ENCODE measurements around the gene ZSCAN23. TPM values are rescaled to one million over a fixed set of nuclear protein-coding genes. Genes with fewer than 3 reads are reported as not detected.

Gene ZSCAN23
- polyA plus RNA-seq, 1 of the 3 experiments (the other 2 are of a cell fraction) = 2.1 TPM

DNA sequence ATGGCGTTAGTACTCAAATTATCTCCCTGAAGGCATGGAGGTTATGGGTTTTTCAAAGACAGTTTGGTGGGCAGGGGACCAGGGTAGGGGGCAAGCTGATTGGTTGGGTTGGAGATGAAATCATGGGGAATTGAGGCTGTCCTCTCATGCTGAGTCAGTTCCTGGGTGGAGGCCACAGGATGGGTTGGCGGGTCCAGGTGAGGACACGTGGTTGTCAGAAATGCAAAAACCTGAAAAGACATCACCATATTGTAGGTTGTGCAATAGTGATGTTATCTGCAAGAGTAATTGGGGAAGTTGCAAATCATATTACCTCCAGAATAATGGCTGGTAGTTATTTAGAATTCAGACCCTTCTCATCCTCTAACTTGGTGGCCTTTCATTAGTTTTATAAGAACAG is 42.2 kb upstream of the ZSCAN23 start:
- ChIA-PET CTCF (interaction anchor here (1.0 kb wide), 1 partner anchor 352 kb away, joined by 3 read pairs; no protein-coding TSS in a partner anchor), POLR2A (no interaction called here)
- no peak for DNase-seq
- H3K79me2 ChIP-seq (ENCODE audit: insufficient read depth) = no peaks in the 10 kb centered on the region
- H3K9me3 ChIP-seq = no peaks in the 10 kb centered on the region
- peaks cover 22% of the 10 kb centered on the region; the same call in 1 of the 2 replicates for H3K27me3 ChIP-seq (ENCODE audit: insufficient read depth)
- H3F3A ChIP-seq (replicated peaks; ENCODE audit: insufficient read depth) = peaks cover 5% of the 10 kb centered on the region
- H2AFZ ChIP-seq (ENCODE audit: low read depth) = no peak overlapping the region
- no peaks in the 10 kb centered on the region for H4K20me1 ChIP-seq (ENCODE audit: insufficient read depth)
- no peaks in the 10 kb centered on the region for H3K9me2 ChIP-seq
- no peak overlapping the region for H3K9ac ChIP-seq
- no peaks in the 10 kb centered on the region for H3K36me3 ChIP-seq (replicated peaks in 1 of 2; ENCODE audit: control insufficient read depth in 1 of 2, insufficient read depth in 2 of 2, low read length in 1 of 2)
- H3K4me1 ChIP-seq (ENCODE audit: control insufficient read depth in 1 of 2, insufficient read depth in 2 of 2, low read depth in 1 of 2, low read length in 1 of 2) = no peaks in the 10 kb centered on the region; a peak in 2 of 4 replicates
- no peak overlapping the region for H3K4me2 ChIP-seq
- TF ChIP-seq GABPA (IDR thresholded peaks at IDR 0.05; ENCODE audit: low read depth) = no peak
- TF ChIP-seq MEF2A (IDR thresholded peaks at IDR 0.05; ENCODE audit: borderline replicate concordance, low read depth) = no peak
- TF ChIP-seq POLR2AphosphoS5 (IDR thresholded peaks at IDR 0.05; ENCODE audit: low read depth, low read length) = no peak
- no peak for TF ChIP-seq TEAD4 (IDR thresholded peaks at IDR 0.05; ENCODE audit: borderline replicate concordance, insufficient read depth)
- TF ChIP-seq ELF1 (IDR thresholded peaks at IDR 0.05) = no peak
- TF ChIP-seq, protein P1, sequence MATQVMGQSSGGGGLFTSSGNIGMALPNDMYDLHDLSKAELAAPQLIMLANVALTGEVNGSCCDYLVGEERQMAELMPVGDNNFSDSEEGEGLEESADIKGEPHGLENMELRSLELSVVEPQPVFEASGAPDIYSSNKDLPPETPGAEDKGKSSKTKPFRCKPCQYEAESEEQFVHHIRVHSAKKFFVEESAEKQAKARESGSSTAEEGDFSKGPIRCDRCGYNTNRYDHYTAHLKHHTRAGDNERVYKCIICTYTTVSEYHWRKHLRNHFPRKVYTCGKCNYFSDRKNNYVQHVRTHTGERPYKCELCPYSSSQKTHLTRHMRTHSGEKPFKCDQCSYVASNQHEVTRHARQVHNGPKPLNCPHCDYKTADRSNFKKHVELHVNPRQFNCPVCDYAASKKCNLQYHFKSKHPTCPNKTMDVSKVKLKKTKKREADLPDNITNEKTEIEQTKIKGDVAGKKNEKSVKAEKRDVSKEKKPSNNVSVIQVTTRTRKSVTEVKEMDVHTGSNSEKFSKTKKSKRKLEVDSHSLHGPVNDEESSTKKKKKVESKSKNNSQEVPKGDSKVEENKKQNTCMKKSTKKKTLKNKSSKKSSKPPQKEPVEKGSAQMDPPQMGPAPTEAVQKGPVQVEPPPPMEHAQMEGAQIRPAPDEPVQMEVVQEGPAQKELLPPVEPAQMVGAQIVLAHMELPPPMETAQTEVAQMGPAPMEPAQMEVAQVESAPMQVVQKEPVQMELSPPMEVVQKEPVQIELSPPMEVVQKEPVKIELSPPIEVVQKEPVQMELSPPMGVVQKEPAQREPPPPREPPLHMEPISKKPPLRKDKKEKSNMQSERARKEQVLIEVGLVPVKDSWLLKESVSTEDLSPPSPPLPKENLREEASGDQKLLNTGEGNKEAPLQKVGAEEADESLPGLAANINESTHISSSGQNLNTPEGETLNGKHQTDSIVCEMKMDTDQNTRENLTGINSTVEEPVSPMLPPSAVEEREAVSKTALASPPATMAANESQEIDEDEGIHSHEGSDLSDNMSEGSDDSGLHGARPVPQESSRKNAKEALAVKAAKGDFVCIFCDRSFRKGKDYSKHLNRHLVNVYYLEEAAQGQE (IDR thresholded peaks at IDR 0.05; ENCODE audit: low read depth, low read length) = no peak
- TF ChIP-seq TCF12 (IDR thresholded peaks at IDR 0.05) = no peak
- no peak for TF ChIP-seq RXRA (IDR thresholded peaks at IDR 0.05; ENCODE audit: borderline replicate concordance, low read depth)
- no peak for TF ChIP-seq GATA2 (CRISPR knock-in tag; IDR thresholded peaks at IDR 0.05)
- no peak for TF ChIP-seq MXI1 (IDR thresholded peaks at IDR 0.05; ENCODE audit: low read depth, low read length)
- TF ChIP-seq FOSL2 (IDR thresholded peaks at IDR 0.05; ENCODE audit: borderline replicate concordance, low read depth) = no peak
- TF ChIP-seq, protein P2, sequence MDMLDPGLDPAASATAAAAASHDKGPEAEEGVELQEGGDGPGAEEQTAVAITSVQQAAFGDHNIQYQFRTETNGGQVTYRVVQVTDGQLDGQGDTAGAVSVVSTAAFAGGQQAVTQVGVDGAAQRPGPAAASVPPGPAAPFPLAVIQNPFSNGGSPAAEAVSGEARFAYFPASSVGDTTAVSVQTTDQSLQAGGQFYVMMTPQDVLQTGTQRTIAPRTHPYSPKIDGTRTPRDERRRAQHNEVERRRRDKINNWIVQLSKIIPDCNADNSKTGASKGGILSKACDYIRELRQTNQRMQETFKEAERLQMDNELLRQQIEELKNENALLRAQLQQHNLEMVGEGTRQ (IDR thresholded peaks at IDR 0.05; ENCODE audit: borderline replicate concordance, low read depth, low read length) = no peak
- TF ChIP-seq, protein P3, sequence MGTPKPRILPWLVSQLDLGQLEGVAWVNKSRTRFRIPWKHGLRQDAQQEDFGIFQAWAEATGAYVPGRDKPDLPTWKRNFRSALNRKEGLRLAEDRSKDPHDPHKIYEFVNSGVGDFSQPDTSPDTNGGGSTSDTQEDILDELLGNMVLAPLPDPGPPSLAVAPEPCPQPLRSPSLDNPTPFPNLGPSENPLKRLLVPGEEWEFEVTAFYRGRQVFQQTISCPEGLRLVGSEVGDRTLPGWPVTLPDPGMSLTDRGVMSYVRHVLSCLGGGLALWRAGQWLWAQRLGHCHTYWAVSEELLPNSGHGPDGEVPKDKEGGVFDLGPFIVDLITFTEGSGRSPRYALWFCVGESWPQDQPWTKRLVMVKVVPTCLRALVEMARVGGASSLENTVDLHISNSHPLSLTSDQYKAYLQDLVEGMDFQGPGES (IDR thresholded peaks at IDR 0.05; ENCODE audit: low read depth, low read length) = no peak
- no peak for TF ChIP-seq NFIC (IDR thresholded peaks at IDR 0.05; ENCODE audit: borderline replicate concordance)
- TF ChIP-seq RAD21 (IDR thresholded peaks at IDR 0.05; ENCODE audit: low read length) = no peak
- no peak for TF ChIP-seq RFX5 (IDR thresholded peaks at IDR 0.05; ENCODE audit: low read length)
- TF ChIP-seq EP300 (IDR thresholded peaks at IDR 0.05; ENCODE audit: borderline replicate concordance in 1 of 2, low read depth in 1 of 2, low read length in 1 of 2) = no peak
- TF ChIP-seq, protein P4, sequence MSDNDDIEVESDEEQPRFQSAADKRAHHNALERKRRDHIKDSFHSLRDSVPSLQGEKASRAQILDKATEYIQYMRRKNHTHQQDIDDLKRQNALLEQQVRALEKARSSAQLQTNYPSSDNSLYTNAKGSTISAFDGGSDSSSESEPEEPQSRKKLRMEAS (IDR thresholded peaks at IDR 0.05; ENCODE audit: low read depth) = no peak
- no peak for TF ChIP-seq RCOR1 (IDR thresholded peaks at IDR 0.05; ENCODE audit: low read length)
- no peak overlapping the region for H3K27ac ChIP-seq (ENCODE audit: low read depth in 2 of 2, low read length in 1 of 2)
- 82% methylated on average over 3 of the region's 3 CpGs for WGBS (ENCODE audit: low lambda C conversion rate)
- H3K4me3 ChIP-seq (ENCODE audit: low read depth in 2 of 2, low read length in 1 of 2) = no peak overlapping the region

All from SK-N-SH (cell line).